ENCODE results near the gene ZNF74. TPM values are rescaled to one million over a fixed set of nuclear protein-coding genes. Genes with fewer than 3 reads are reported as not detected.

The ZNF74 gene
- total and polyA plus RNA-seq, 10 of the 15 experiments (the other 5 are each of a cell fraction or from before 2014, with no cell fraction given), result 0.37 to 9.3 (median 5.1) TPM

- Histone ChIP-seq H3K9me3 (replicated peaks; ENCODE audit: control insufficient read depth, insufficient read depth, low read length) (no peaks in the 10 kb centered on the region), H3K79me2 (ENCODE audit: control insufficient read depth, insufficient read depth, low read length) (no peaks in the 10 kb centered on the region), H3K4me1 (ENCODE audit: control insufficient read depth, insufficient read depth, low read length) (peaks cover 8% of the 10 kb centered on the region), H3K9ac (ENCODE audit: control insufficient read depth, insufficient read depth, low read length) (no peak overlapping the region), H4K20me1 (ENCODE audit: control insufficient read depth, insufficient read depth) (no peaks in the 10 kb centered on the region), H3K27me3 (replicated peaks in 1 of 2; ENCODE audit: control insufficient read depth in 2 of 2, insufficient read depth in 2 of 2, low read length in 1 of 2) (no peaks in the 10 kb centered on the region), H3K4me3 (no peak overlapping the region), H2AFZ (ENCODE audit: control insufficient read depth, low read depth, low read length) (no peak overlapping the region), H3K27ac (ENCODE audit: control insufficient read depth, insufficient read depth) (no peak overlapping the region), H3K36me3 (ENCODE audit: control insufficient read depth in 2 of 2, insufficient read depth in 2 of 2, low read length in 1 of 2) (no peaks in the 10 kb centered on the region), H3K4me2 (ENCODE audit: control insufficient read depth, insufficient read depth) (peak overlapping the region; percentile 36)
- DNase-seq (ENCODE audit: low read depth, low spot score) (peak; percentile 19), ATAC-seq (peak; percentile 35), FAIRE-seq (peak; percentile 77)
- ChIA-PET CTCF (interaction anchor here (0.6 kb wide), 1 partner anchor 22 kb away, joined by 3 read pairs; no protein-coding TSS in a partner anchor), SMC1A (ENCODE audit: uncharacterized antibody, unreplicated experiment) (interaction anchor here (1.4 to 1.6 kb wide), 2 partner anchors 12 to 60 kb away, joined by 3 to 4 read pairs; no protein-coding TSS in a partner anchor), RAD21 (ENCODE audit: unreplicated experiment) (no interaction called here), POLR2A (no interaction called here)
- intact Hi-C loops (cut with micrococcal nuclease; ENCODE audit: unreplicated experiment), result no loop called here
- in situ Hi-C loops (cut with MboI), result no loop called here
- no TSS peak for BruUV-seq (replicated peaks)
- WGBS (ENCODE audit: insufficient coverage, insufficient replicate concordance, low lambda C conversion rate, missing lambda C conversion rate), result 0% methylated on average over 1 of the region's 1 CpG
- TF ChIP-seq YBX1 (IDR thresholded peaks at IDR 0.05) (no peak), PKNOX1 (IDR thresholded peaks at IDR 0.05) (0 out of 2 replicates have a peak, but pooled peaks have one; percentile 16), ZNF687 (IDR thresholded peaks at IDR 0.05) (no peak), SMAD1 (IDR thresholded peaks at IDR 0.05; ENCODE audit: low read depth, partially characterized antibody) (no peak), MLLT1 (IDR thresholded peaks at IDR 0.05) (peak; percentile 57; the same call in 1 of the 2 replicates), JUNB (IDR thresholded peaks at IDR 0.05) (peak; percentile 27; the same call in 1 of the 2 replicates), JUND (IDR thresholded peaks at IDR 0.05; ENCODE audit: low read depth, low read length) (no peak), ESRRA (IDR thresholded peaks at IDR 0.05; ENCODE audit: low read length) (no peak), HCFC1 (IDR thresholded peaks at IDR 0.05; ENCODE audit: low read length) (no peak), RUNX3 (IDR thresholded peaks at IDR 0.05; ENCODE audit: low read length) (peak; percentile 46; the same call in 1 of the 2 replicates), RCOR1 (conservative IDR thresholded peaks at IDR 0.05; ENCODE audit: low read depth, low read length) (no peak), IKZF1 (conservative IDR thresholded peaks at IDR 0.05) (no peak), NFYA (IDR thresholded peaks at IDR 0.05; ENCODE audit: borderline replicate concordance, low read depth, low read length) (no peak), ASH2L (IDR thresholded peaks at IDR 0.05; ENCODE audit: borderline replicate concordance, low read depth) (no peak), SKIL (IDR thresholded peaks at IDR 0.05; ENCODE audit: low read depth, poor library complexity, severe bottlenecking) (no peak), MEF2B (IDR thresholded peaks at IDR 0.05; ENCODE audit: partially characterized antibody, poor library complexity, severe bottlenecking) (peak; percentile 85), TCF7 (IDR thresholded peaks at IDR 0.05; ENCODE audit: borderline replicate concordance) (no peak)
Observed at GRCh38 chr22:20396639-20397038, 2.7 kb downstream of the ZNF74 start.
